ENCODE results near the gene SETD5. TPM values are rescaled to one million over a fixed set of nuclear protein-coding genes. Genes with fewer than 3 reads are reported as not detected.
A peak's percentile ranks its signal among the peaks of the same experiment; 100 is the strongest.

SETD5 gene
- total and polyA plus RNA-seq, 9 donors, result 62.3 to 116 (median 86.8) TPM

DNA sequence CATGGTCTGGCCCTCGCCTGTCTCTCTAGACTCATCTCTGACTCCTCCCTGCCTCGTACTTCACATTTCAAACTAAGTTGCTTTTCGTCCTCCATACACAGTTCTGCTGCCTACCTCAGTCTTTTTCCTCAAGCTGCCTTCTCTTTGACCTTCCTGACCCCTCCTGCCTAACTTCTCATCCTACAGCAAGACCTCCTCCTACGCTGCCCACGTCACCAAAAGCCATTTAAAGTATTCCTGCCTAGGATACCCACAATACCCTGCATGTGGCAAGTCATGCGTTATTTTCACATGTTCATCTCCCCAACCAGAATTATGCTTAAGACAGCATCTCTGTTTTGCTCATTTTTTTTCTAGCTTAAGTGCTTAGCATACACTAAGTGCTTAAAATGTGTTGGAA, 99.5 kb downstream of the SETD5 start:
- Histone ChIP-seq H3K4me3 (ENCODE audit: low read length) (no peak overlapping the region), H3K36me3 (ENCODE audit: control insufficient read depth, insufficient read depth, low read length) (no peaks in the 10 kb centered on the region), H3K9me3 (replicated peaks; ENCODE audit: control insufficient read depth, low read depth, low read length) (no peaks in the 10 kb centered on the region), H3K4me1 (ENCODE audit: control insufficient read depth, insufficient read depth, low read length) (peaks cover 5% of the 10 kb centered on the region), H3K27ac (ENCODE audit: low read length) (no peak overlapping the region), H3K27me3 (ENCODE audit: control insufficient read depth, insufficient read depth, low read length) (peaks cover 32% of the 10 kb centered on the region)
- WGBS (ENCODE audit: insufficient coverage), result 67% methylated on average over 5 of the region's 6 CpGs
- no peak for DNase-seq

DNA sequence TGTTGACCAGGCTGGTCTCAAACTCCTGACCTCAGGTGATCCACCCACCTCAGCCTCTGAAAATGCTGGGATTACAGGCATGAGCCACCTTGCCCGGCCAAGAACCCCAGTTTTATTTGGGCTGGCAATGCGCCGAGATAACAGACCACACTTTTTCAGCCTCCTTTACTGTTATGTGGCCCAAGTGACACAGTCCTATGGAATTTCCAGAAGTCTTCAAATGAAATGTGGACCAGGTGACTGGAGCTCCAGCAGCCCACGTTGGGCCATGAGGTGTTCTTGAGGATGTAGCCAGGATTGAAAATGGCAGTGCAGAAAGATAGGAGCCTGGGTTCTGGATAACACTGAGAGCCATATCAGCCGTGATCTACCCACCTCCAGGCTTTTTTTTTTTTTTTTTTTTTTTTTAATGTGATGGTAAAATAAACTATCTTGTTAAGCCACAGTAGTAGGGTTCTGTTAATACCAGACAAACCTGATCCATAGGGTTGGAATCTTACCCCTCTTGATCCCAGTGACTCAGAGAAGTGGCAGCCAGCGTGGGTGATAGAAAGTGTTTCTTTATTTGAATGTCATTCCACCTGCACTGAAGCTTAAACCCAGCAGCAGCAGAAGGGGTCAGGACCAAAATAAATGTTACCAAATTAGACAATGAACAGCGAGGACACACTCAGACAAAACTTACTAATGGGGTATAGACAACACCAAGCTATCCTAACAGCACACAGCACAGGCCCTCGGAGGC, 100.6 kb downstream of the SETD5 start:
- H3K9me3 ChIP-seq (replicated peaks; ENCODE audit: control insufficient read depth, low read depth, low read length), result no peaks in the 10 kb centered on the region
- H3K4me3 ChIP-seq (ENCODE audit: low read length), result no peak overlapping the region

DNA sequence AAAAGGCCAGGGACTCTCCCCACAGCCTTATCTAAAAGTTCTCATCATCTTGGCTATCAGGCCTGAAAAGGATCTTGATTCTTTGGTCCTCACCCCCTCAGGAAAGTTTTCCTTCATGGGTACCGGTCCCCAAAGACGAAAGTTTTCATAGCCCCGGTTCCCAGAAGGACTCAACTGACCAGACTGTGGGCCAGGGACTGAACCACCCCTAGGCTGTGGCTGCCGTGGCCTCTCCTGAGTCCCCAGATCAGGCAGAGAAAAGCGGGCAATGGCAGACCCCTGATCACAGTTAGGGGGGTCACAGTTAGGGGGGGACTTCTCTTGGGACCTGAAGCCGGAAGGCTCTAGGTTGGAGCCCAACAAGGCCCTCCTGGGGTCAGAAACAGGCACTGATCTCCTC, 101.4 kb downstream of the SETD5 start:
- H3K9me3 ChIP-seq (replicated peaks; ENCODE audit: control insufficient read depth, low read depth, low read length), result no peaks in the 10 kb centered on the region
- DNase-seq, result no peak
- 96% methylated on average over 5 of the region's 6 CpGs for WGBS (ENCODE audit: insufficient coverage)
- no peak overlapping the region for H3K4me3 ChIP-seq (ENCODE audit: low read length)
- no peaks in the 10 kb centered on the region for H3K36me3 ChIP-seq (ENCODE audit: control insufficient read depth, insufficient read depth, low read length)
- H3K27me3 ChIP-seq (ENCODE audit: control insufficient read depth, insufficient read depth, low read length), result peaks cover 33% of the 10 kb centered on the region
- H3K27ac ChIP-seq (ENCODE audit: low read length), result no peak overlapping the region
- H3K4me1 ChIP-seq (ENCODE audit: control insufficient read depth, insufficient read depth, low read length), result peaks cover 5% of the 10 kb centered on the region

More for the DNA sequence above, 100.6 kb downstream of the SETD5 start:
- DNase-seq, result no peak
- peaks cover 5% of the 10 kb centered on the region for H3K4me1 ChIP-seq (ENCODE audit: control insufficient read depth, insufficient read depth, low read length)
- peaks cover 33% of the 10 kb centered on the region for H3K27me3 ChIP-seq (ENCODE audit: control insufficient read depth, insufficient read depth, low read length)
- WGBS (ENCODE audit: insufficient coverage), result no CpG with 5 or more reads among the region's 8 CpGs
- H3K36me3 ChIP-seq (ENCODE audit: control insufficient read depth, insufficient read depth, low read length), result no peaks in the 10 kb centered on the region
- no peak overlapping the region for H3K27ac ChIP-seq (ENCODE audit: low read length)

DNA sequence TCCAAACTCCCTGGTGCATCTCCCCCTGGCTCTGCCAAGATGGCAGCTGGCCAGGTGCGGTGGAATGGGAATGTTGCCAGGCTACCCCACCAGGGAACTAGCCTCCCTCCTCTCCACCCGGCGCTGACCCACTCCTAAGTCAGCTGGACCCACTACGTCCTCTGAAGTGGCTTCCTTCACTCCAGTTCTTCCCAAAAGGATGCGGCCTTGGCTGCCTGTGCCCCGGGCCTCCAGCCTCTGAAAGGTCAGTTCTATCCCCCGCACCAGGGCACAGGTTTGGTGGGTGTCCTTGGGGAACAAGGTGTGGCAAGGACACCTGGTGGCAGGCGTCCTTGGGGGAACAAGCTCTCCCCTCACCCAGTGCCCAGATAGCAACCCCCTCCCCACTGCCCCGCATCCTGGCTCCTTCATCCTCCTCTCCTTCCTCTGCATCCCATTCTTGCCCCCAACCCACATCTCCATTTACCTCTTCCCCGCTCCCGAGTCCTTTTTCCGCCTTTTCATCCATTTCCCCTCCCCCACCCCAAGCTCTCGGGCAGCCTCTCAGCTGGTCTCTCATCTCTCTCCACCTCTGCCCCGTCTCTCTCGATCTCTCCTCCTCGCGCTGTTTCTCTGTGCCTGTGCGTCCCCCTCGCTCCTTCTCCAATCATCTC, 102.2 kb downstream of the SETD5 start:
- H3K9me3 ChIP-seq (replicated peaks; ENCODE audit: control insufficient read depth, low read depth, low read length), result no peaks in the 10 kb centered on the region
- H3K4me3 ChIP-seq (ENCODE audit: low read length), result no peak overlapping the region

DNA sequence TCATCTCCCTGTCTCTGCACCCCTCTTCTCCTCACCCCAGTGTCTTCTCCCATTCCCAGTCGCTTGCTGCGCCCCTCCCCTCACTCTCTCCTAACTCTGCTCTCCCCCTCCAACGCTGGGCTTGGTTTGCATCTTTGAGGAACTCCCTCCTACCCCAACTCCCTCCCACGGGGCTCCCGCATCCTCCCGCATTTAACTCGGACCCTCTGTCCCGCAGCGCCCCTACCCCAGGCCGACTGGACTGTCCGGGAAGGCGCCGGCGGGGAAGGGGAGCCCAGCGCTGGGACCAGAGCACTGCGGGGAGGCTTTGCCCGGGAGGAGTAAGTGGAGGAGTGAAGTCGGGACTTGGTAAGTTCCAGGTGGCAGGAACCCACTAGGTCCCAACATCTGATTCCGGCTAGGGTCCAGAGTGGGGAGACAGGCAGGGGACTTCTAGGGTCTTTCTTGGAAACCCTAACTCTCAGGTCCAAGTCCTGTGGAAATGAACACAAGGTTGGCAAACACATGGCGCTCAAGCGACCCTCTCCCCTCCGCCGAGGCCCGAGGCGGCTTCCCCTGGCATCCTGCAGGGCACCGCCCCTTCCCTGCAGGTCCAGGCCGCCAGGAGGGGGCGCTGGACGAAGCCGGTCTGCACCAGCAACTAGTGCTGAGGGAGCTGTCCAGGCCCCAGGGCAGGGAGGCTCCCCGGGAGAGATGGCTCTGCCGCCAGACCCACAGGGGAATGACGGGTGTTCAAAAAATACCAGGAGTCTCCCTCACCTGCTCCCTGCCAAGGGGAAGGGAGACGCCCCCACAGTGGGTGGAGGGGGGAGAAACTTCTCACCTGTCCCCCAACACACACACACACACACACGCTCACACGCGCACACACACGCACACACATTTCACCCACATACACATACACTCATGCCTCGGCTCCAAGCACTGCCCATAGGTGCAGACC, 103.0 kb downstream of the SETD5 start:
- 2% methylated on average over 28 of the region's 39 CpGs for WGBS (ENCODE audit: insufficient coverage)
- H3K4me3 ChIP-seq (ENCODE audit: low read length), result no peak overlapping the region

More for the DNA sequence above, 102.2 kb downstream of the SETD5 start:
- peaks cover 5% of the 10 kb centered on the region for H3K4me1 ChIP-seq (ENCODE audit: control insufficient read depth, insufficient read depth, low read length)
- DNase-seq, result no peak
- H3K27me3 ChIP-seq (ENCODE audit: control insufficient read depth, insufficient read depth, low read length), result peaks cover 33% of the 10 kb centered on the region
- 15% methylated on average over 16 of the region's 19 CpGs for WGBS (ENCODE audit: insufficient coverage)
- no peaks in the 10 kb centered on the region for H3K36me3 ChIP-seq (ENCODE audit: control insufficient read depth, insufficient read depth, low read length)
- no peak overlapping the region for H3K27ac ChIP-seq (ENCODE audit: low read length)

DNA sequence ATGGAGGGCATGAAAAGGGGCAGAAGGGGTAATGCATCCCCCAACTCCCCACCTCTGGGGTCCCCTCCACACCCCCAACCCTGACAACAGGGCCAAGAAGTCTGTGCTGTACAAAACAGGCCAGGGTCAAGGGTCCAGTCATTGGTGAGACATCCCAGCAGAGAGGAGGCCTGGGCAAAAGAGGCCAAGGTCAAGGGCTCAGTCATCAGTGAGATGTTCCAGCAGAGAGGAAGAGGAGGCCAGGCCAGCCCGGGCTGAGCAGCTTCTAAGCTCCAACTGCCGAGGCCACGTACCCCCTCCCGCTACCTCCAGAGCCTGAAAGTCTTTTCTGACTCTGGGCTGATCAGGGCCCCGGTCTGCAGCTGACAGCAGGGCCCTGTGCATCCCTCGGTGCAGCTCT, 103.8 kb downstream of the SETD5 start:
- 50% methylated on average over 3 of the region's 6 CpGs for WGBS (ENCODE audit: insufficient coverage)

More for the DNA sequence above, 103.0 kb downstream of the SETD5 start:
- Histone ChIP-seq H3K4me1 (ENCODE audit: control insufficient read depth, insufficient read depth, low read length) (peaks cover 5% of the 10 kb centered on the region), H3K36me3 (ENCODE audit: control insufficient read depth, insufficient read depth, low read length) (no peaks in the 10 kb centered on the region), H3K9me3 (replicated peaks; ENCODE audit: control insufficient read depth, low read depth, low read length) (no peaks in the 10 kb centered on the region), H3K27me3 (ENCODE audit: control insufficient read depth, insufficient read depth, low read length) (peaks cover 33% of the 10 kb centered on the region), H3K27ac (ENCODE audit: low read length) (no peak overlapping the region)
- no peak for DNase-seq

DNA sequence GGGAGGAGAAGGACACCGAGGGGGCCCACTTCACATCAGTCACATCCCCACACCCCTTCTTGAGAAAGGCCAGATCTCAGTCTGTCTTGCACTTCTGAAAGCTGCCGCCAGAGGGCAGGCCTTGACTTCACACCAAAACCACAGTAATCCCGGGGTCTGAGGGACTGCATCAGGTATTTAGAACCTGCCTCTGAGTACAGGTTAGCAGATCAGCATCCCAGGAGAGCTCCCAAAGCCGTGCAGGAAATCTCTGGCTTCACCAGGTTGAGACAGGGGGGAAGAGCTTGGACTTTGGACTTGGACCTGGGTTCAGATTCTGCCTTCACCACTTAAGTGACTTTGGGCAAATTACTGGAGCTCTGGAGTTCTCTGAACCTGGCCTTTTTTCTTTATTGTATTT, 105.9 kb downstream of the SETD5 start:
- peaks cover 5% of the 10 kb centered on the region for H3K4me1 ChIP-seq (ENCODE audit: control insufficient read depth, insufficient read depth, low read length)
- H3K36me3 ChIP-seq (ENCODE audit: control insufficient read depth, insufficient read depth, low read length), result no peaks in the 10 kb centered on the region
- DNase-seq, result peak; percentile 57
- H3K4me3 ChIP-seq (ENCODE audit: low read length), result no peak overlapping the region
- no peaks in the 10 kb centered on the region for H3K9me3 ChIP-seq (replicated peaks; ENCODE audit: control insufficient read depth, low read depth, low read length)
- peaks cover 42% of the 10 kb centered on the region for H3K27me3 ChIP-seq (ENCODE audit: control insufficient read depth, insufficient read depth, low read length)
- H3K27ac ChIP-seq (ENCODE audit: low read length), result no peak overlapping the region
- 0% methylated on average over 1 of the region's 4 CpGs for WGBS (ENCODE audit: insufficient coverage)

More for the DNA sequence above, 103.8 kb downstream of the SETD5 start:
- no peaks in the 10 kb centered on the region for H3K36me3 ChIP-seq (ENCODE audit: control insufficient read depth, insufficient read depth, low read length)
- no peak overlapping the region for H3K27ac ChIP-seq (ENCODE audit: low read length)
- H3K4me1 ChIP-seq (ENCODE audit: control insufficient read depth, insufficient read depth, low read length), result peaks cover 5% of the 10 kb centered on the region
- no peak for DNase-seq
- no peak overlapping the region for H3K4me3 ChIP-seq (ENCODE audit: low read length)
- H3K9me3 ChIP-seq (replicated peaks; ENCODE audit: control insufficient read depth, low read depth, low read length), result no peaks in the 10 kb centered on the region
- H3K27me3 ChIP-seq (ENCODE audit: control insufficient read depth, insufficient read depth, low read length), result peaks cover 33% of the 10 kb centered on the region

DNA sequence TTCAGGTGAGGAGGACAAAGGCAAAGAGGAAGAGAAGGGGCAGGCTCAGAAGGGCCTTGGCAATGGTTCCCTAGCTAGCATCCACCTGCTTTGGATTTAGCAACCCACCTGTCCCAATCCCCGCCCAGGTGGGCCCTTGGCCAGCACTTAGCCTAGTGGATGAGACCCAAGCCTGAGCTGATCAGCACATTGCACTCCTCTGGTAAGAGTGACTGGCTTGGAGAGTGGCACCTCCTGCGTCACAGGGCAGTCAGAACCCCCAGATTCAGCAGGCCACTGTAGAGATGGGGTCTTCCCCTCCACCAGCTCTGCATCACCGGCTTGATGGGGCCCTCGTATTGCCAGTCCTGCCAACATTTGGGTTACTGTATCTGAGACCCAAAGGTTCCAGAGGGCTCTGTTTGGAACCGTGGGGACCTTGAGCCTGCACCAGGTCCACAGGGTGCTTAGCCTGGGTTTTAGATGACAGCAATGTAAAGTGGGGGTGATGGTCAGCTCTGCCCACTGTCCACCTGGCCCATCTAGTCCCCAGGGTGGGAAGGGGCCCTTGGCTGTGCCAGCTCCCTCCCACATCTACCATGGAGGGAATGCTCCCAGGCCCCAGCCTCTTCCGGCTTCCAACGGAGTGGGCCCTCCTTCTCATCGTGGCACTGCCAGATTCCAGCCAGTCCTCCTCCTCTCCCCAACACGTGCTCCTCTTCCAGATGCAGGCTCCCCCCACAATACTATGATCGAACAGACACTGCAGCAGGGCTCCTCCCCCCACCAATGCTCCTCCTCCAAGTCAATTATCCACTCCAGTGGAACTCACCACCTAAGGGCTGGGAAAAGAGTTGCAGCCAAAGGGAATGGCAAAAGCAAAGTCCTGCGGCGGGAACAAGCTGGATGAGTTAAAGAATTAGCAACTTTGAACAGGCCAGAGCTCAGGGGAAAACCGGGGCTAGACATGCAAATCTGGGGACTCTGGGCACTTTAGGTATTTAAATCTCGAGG, 110.5 kb downstream of the SETD5 start:
- 57% methylated on average over 11 of the region's 14 CpGs for WGBS (ENCODE audit: insufficient coverage)
- Histone ChIP-seq H3K9me3 (replicated peaks; ENCODE audit: control insufficient read depth, low read depth, low read length) (no peaks in the 10 kb centered on the region), H3K4me1 (ENCODE audit: control insufficient read depth, insufficient read depth, low read length) (no peaks in the 10 kb centered on the region), H3K36me3 (ENCODE audit: control insufficient read depth, insufficient read depth, low read length) (no peaks in the 10 kb centered on the region), H3K27ac (ENCODE audit: low read length) (no peak overlapping the region), H3K27me3 (ENCODE audit: control insufficient read depth, insufficient read depth, low read length) (peaks cover 25% of the 10 kb centered on the region), H3K4me3 (ENCODE audit: low read length) (no peak overlapping the region)
- DNase-seq, result no peak

DNA sequence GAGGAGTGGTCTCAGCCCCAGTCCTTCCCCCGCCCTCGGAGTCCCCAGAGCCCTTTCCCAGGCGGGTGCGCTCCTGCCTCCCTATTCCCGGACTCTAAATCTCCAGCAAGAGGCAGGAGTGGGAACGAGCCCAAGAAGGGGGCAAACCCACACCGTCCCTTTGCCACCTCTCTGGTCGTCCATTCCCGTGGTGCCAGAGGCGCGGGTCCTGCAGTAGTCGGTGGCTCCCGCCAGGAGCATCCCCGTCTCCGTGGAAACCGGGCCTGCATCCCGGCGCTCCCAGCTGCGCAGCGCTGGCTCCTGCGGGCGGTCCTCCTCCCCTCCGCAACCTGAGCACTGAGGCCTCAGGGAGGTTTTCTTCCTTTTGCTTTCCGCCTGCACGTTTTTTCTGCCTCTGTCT, 111.4 kb downstream of the SETD5 start:
- Histone ChIP-seq H3K27me3 (ENCODE audit: control insufficient read depth, insufficient read depth, low read length) (peaks cover 25% of the 10 kb centered on the region), H3K27ac (ENCODE audit: low read length) (no peak overlapping the region), H3K36me3 (ENCODE audit: control insufficient read depth, insufficient read depth, low read length) (no peaks in the 10 kb centered on the region), H3K9me3 (replicated peaks; ENCODE audit: control insufficient read depth, low read depth, low read length) (no peaks in the 10 kb centered on the region), H3K4me1 (ENCODE audit: control insufficient read depth, insufficient read depth, low read length) (no peaks in the 10 kb centered on the region), H3K4me3 (ENCODE audit: low read length) (no peak overlapping the region)
- peak; percentile 42 for DNase-seq
- 6% methylated on average over 24 of the region's 25 CpGs for WGBS (ENCODE audit: insufficient coverage)
